HG03575 (cell line): Measurements from ENCODE around the gene DCDC1.

ENCODE experiments used
- ATAC-seq: cut with Tn5 transposase; IDR thresholded peaks from one replicate; pipeline ENCODE4 v1.9.1; 2021; ENCODE audit not compliant: unreplicated experiment, insufficient number of reproducible peaks, low FRiP score; ENCODE audit errors: extremely low read depth

The DCDC1 gene

GRCh38 chr11:30876663-30877396 is 492.7 kb downstream of the DCDC1 start:
- ATAC-seq, result no peak

- ATAC-seq, result no peak
Measured at GRCh38 chr11:30876228-30876627, 493.3 kb downstream of the DCDC1 start.

- ATAC-seq, result no peak
Measured at GRCh38 chr11:30875806-30876205, 493.7 kb downstream of the DCDC1 start.

GRCh38 chr11:30873924-30874610 is 495.5 kb downstream of the DCDC1 start:
- ATAC-seq, result no peak

- no peak for ATAC-seq
Measured at GRCh38 chr11:30868626-30869081, 500.9 kb downstream of the DCDC1 start.

- ATAC-seq, result no peak
Measured at GRCh38 chr11:30863209-30863608, 506.3 kb downstream of the DCDC1 start.

- no peak for ATAC-seq
Measured at GRCh38 chr11:30861531-30861930, 508.0 kb downstream of the DCDC1 start.

GRCh38 chr11:30861064-30861463 is 508.5 kb downstream of the DCDC1 start:
- ATAC-seq, result no peak

- ATAC-seq, result no peak
Measured at GRCh38 chr11:30860146-30860545, 509.4 kb downstream of the DCDC1 start.

- no peak for ATAC-seq
Measured at GRCh38 chr11:30859669-30860068, 509.9 kb downstream of the DCDC1 start.

- no peak for ATAC-seq
Measured at GRCh38 chr11:30855383-30856006, 514.0 kb downstream of the DCDC1 start.

- no peak for ATAC-seq
Measured at GRCh38 chr11:30853439-30853838, 516.1 kb downstream of the DCDC1 start.

- no peak for ATAC-seq
Measured at GRCh38 chr11:30852645-30853044, 516.9 kb downstream of the DCDC1 start.

- ATAC-seq, result no peak
Measured at GRCh38 chr11:30852091-30852490, 517.4 kb downstream of the DCDC1 start.

GRCh38 chr11:30837252-30837651 is 532.3 kb downstream of the DCDC1 start:
- no peak for ATAC-seq

- ATAC-seq, result no peak
Measured at GRCh38 chr11:30832831-30833230, 536.7 kb downstream of the DCDC1 start.

GRCh38 chr11:30830681-30831080 is 538.9 kb downstream of the DCDC1 start:
- ATAC-seq, result no peak

GRCh38 chr11:30826911-30827310 is 542.6 kb downstream of the DCDC1 start:
- no peak for ATAC-seq

GRCh38 chr11:30825723-30826122 is 543.8 kb downstream of the DCDC1 start:
- ATAC-seq, result no peak

- ATAC-seq, result no peak
Measured at GRCh38 chr11:30823119-30823518, 546.4 kb downstream of the DCDC1 start.
